DMS114 treated with DMSO at 0.1 percent for 48 hours (cell line): ENCODE data around the gene STAT4.

ENCODE experiments used
- DNase-seq: peaks from one replicate; lab custom pipeline; 2025; ENCODE audit not compliant: unreplicated experiment; lab: John Stamatoyannopoulos, UW

Gene STAT4, protein sequence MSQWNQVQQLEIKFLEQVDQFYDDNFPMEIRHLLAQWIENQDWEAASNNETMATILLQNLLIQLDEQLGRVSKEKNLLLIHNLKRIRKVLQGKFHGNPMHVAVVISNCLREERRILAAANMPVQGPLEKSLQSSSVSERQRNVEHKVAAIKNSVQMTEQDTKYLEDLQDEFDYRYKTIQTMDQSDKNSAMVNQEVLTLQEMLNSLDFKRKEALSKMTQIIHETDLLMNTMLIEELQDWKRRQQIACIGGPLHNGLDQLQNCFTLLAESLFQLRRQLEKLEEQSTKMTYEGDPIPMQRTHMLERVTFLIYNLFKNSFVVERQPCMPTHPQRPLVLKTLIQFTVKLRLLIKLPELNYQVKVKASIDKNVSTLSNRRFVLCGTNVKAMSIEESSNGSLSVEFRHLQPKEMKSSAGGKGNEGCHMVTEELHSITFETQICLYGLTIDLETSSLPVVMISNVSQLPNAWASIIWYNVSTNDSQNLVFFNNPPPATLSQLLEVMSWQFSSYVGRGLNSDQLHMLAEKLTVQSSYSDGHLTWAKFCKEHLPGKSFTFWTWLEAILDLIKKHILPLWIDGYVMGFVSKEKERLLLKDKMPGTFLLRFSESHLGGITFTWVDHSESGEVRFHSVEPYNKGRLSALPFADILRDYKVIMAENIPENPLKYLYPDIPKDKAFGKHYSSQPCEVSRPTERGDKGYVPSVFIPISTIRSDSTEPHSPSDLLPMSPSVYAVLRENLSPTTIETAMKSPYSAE

DNA sequence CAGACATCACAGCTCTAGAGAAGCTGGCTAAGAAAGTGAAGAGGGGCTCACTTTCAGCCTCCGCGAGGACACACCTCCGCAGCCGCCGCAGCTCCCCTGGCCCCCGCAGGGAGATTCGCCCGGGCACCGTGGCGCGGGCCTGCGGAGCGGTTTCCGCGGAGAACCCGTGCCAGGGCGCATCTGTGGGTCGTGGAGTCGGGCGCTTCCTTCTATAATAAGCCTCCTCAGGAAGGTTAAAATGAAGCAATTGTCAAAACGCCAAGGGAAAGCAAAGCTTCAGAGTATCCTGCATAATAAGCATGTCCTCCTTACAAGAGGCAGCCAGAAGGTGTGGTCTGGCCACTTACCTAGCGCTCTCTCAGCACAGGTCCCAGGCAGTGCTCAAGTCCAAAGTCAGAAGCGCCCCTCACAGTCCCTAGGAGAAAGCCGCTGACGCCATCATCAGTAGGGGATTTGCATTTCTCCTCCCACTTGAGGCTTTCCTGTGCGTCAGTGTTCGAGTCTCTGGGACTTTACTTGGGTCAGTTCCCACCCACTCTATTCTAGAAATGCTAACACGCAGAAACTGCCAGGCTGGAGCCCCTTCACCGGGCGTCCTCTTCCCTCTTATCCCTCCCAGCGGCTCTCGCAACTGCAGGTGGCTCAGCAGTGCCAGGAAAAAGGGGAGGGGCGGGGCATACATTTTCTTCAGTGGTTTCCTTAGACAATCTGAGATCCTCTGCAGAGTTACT is at the start of gene STAT4:
STAT4 (minus strand) TSS at position 395 of the 731 bp plus-strand sequence. CDS start 2,791 bp downstream, outside the sequence.
- no peak for DNase-seq

DNA sequence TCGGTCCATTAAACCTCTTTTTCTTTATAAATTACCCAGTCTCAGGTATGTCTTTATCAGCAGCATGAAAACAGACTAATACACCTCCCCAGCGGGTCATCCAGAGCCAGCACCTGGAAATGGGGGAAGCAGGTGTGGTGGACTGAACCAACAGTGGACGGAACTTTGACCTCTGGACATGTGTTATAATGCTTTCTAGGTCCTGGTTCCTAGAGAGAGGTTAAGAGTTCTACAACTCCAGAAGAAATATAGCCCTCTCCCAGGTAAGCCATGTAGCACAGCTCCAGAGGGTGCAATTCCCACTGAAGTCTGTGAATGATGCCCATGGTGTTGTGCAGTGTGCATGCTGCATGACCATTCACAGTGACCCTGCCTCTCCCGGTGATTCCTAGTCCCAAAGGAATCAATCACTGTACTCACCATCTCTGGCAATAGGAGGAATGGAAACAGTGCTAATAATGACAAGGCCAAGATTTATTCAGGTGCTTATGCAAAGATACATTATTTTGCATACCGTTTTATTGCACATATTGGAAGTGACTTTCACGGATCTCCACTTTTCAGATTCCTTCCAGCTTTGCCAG is 49.2 kb upstream of the STAT4 start:
- DNase-seq = no peak

DNA sequence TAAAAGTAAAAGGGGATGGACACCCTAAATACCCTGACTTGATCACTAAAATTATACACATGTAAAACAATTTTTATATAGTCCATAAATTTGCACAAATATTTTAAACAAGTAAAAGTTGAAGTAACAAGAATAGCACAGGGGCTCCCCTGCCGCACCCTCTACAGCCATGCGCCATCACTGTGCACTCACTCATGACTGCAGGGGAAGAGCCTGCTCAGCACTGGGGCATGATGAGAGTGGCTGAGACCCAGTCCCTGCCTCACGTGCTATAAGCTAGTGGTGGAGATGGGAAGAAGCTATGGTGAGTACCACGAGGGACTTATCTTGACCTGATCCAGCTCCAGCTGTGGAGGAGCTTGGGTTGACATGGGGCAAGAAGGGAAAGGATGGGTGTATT is 47.5 kb upstream of the STAT4 start:
- DNase-seq = no peak

- DNase-seq = no peak
Observed at GRCh38 chr2:191197096-191197495, 46.3 kb upstream of the STAT4 start.

- no peak for DNase-seq
Observed at GRCh38 chr2:191195021-191195420, 44.2 kb upstream of the STAT4 start.

DNA sequence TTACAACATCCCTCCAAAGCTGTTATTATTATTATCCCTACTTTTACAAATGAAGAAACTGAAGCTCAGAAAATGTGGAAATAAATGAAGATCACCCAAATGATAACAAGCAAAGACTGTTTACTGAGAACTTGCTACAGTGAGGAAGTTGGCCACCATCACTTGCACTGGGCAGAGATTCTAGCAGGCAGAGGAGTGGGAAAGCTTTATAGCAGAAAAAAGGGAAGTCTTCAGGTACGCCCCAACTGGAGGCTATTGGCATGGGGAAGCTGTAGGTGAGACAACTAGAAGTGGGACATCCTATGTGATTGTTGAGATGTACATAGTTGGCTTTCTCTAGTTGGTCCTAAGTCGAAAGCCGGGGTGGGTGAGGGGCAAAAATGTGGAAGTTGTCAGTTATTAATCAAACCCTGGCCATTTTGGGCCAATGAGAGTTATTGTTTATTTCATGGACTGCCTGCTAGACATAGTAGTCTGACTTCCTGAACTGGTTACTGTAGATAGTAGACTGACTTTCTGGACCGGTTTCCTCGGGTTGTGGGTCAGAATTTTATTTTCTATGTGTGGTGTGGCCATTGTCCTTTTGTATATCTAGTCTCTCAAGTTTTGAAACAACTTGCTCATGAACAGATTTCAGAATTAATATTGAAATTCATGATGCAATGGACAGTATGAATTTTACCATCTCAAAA is 40.2 kb upstream of the STAT4 start:
- DNase-seq = no peak

GRCh38 chr2:191190435-191190834 is 39.6 kb upstream of the STAT4 start:
- no peak for DNase-seq

DNA sequence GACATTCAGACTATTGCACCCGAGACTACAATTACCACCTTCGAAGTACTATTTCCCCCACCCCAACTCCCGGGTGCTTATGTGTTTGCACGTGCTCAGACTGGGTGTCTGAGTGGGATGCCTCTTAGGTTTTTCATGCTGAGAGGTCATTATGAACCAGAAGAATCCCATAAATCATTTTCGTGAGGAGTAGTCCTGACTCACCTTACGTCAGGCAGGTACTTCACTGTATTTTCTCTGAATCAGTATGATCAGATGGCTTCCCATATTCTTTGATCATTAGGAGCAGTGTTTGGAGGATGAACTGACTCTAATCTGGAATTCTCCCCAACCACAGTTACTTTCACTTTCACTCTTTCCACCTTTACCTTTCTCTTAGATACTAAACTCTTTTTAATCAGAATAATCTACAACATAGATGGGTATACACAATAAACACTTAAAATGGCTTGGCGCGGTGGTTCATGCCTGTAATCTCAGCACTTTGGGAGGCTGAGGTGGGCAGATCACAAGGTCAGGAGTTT is 38.4 kb upstream of the STAT4 start:
- DNase-seq = no peak

DNA sequence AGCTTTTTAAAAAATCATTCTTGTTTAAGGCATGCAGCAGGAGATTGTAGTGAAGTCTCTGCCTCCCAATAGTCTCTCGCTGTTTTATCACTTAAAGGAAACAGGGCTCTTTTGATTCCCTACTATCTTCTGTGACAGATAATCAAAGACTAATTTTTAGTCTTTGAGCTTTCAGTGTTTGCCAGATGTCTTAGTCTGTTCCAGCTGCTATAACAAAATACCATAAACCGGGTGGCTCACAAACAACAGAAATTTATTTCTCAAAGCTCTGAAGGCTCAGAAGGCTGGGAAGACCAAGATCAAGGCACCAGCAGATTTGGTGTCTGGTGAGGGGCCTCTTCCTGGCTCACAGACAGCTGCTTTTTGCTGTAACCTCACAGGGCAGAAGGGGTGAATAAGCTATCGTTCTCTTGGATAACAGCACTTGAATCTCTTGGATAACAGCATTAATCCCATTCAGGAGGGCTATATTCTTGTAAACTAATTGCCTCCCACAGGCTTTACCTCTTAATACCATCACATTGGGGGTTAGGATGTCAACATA is 37.8 kb upstream of the STAT4 start:
- DNase-seq = no peak

- no peak for DNase-seq
Observed at GRCh38 chr2:191187105-191187829, 36.5 kb upstream of the STAT4 start.

DNA sequence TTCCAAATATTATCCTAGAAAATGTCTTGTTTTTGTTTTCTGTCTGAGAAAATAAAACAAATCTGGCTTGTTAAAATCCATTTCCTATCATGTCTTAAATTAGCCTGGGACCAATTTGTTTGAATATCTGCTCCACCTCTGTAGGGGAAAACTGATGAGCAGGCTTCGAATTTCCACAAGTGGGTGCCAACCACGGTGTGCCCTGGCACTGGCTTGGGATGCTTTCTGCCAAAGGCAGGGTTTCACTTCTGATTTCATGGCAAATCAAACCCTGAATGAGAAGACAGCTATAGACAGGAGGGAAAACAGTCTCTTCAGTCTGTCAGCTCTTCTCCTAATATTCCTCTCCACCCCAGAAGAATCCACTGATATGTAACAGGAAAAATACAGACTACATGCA is 33.7 kb upstream of the STAT4 start:
- no peak for DNase-seq

- DNase-seq = no peak
Observed at GRCh38 chr2:191183516-191183915, 32.7 kb upstream of the STAT4 start.

GRCh38 chr2:191183081-191183480 is 32.3 kb upstream of the STAT4 start:
- DNase-seq = no peak

DNA sequence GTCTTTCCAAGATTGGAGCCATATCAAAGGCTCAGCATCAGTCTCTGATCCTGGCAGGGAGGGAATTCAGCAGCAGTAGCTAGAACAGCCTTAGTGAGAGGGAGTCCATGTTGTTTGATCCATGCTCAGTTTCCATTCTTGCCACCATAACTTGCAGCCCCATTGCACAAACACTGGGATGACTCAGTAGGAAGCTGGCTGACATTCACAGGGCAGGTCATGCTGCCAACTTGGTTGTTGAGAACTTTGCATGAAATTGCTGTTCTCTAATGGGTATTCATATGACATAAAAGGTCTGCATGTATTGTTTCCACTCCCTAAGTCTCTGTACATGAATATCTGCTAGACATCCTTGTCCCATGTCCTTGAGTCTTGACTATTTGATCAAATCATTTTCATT is 29.9 kb upstream of the STAT4 start:
- no peak for DNase-seq

- DNase-seq = no peak
Observed at GRCh38 chr2:191180276-191180675, 29.5 kb upstream of the STAT4 start.

DNA sequence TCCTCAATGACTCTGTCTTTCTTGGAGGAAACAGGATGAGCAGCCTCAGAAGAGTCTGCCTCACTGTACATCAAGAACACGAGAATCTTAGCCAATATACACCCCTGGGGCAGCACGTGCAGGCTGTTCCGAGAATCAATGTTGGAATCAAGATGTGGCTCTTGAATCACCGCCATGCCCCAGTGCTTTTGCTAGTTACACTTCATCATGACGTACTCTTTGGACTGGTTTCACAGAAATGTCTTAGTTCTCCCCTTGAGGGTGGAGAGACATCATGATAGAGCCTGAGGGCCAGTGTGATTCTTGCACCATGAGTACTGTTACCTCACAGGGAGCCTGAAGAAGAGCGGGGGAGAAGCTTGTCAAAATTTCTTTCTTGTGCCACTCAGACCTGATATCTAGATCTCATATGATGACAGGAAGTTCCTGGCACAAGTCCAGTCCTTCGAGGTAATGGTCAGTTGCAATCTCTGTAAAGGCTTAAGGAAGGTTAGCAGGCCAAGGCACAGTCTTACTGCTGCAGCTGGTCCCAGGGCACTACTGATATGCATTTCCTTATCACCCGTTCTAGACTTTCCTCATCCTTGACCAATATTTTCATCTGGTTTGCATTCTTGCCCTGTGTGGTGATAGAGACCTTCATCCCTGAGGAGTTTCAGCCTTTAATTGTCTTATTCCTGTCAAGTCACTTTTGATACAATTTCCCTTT is 28.2 kb upstream of the STAT4 start:
- DNase-seq = no peak

DNA sequence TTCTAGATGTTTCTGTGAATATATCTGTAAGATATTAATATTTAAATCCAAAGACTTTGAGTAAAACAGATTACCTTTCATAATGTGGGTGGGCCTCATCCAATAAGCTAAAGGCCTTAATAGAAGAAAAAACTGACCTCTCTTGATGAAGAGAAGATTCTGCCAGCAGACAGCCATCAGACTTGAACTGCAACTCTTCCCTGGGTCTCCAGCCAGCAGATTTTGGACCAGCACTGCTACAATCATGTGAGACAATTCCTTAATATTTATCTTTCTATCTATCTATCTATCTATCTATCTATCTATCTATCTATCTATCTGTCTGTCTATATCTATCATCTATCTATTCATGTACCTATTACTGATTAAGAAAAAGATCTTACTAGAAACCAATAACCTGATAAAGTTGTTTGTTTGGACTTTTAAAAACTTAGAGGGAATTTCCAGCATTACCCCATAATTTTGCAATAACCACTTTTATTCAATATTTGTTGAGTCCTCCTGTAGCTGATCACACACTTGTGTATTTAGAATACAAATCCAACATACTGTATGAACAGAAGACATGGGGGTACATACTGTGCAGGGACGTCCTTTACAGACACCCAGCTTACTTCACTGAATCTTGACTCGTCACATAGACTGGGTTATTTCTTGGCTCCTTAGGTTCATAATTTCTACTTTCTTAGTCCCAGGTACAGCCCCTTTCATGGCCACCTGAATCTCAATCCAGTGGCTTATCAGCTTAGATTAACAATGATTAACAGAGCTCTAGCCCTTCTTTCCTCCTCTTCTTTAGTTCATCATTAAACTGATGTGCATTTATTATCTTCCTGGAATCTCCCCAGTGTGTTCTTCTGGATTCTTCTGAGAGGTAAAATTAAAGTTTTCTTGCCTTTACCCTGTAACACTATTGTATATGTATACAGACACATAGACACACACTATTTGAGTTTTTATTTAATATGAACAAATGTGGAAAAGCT is 27.2 kb upstream of the STAT4 start:
- no peak for DNase-seq
